Activated T-helper 1 cell treated with anti-CD3 and anti-CD28 coated beads, Interleukin-12 subunit alpha, Interleukin-12 subunit beta, Interleukin-2, Interleukin-4 antibody, amounts not matched to agents 30 ng/mL and 10 ng/mL and 1 ng/mL, durations not matched to agents 14 hours and 24 hours and 36 hours (primary cell): ENCODE measurements around the gene HNRNPA3. TPM values are rescaled to one million over a fixed set of nuclear protein-coding genes. Genes with fewer than 3 reads are reported as not detected.
"Not testable (repeated sequence)": the region's sequence is repeated elsewhere in the genome, so short reads cannot be mapped to it uniquely, and the experiment has no call there.

Experiments
- DNase-seq: peaks from one replicate; pipeline ENCODE4 v3.0.0; 2021; ENCODE audit warnings: low spot score
- H3K27ac Mint-ChIP-seq: one replicate; pipeline ENCODE4 v1.8.0; 2021; ENCODE audit warnings: mild to moderate bottlenecking, mixed read lengths
- H3K27me3 Mint-ChIP-seq: one replicate; pipeline ENCODE4 v1.8.0; 2022; ENCODE audit warnings: mild to moderate bottlenecking, moderate library complexity, mixed read lengths; ENCODE audit not compliant: insufficient read depth
- H3K36me3 Mint-ChIP-seq: one replicate; pipeline ENCODE4 v1.8.0; 2021; ENCODE audit warnings: low read depth, mixed read lengths
- H3K4me1 Mint-ChIP-seq: one replicate; pipeline ENCODE4 v1.8.0; 2021; ENCODE audit warnings: low read depth, mixed read lengths
- H3K4me3 Mint-ChIP-seq: one replicate; pipeline ENCODE4 v1.8.0; 2021; ENCODE audit warnings: mild to moderate bottlenecking, moderate library complexity, mixed read lengths
- H3K9me3 Mint-ChIP-seq: one replicate; pipeline ENCODE4 v1.8.0; 2021; ENCODE audit warnings: mixed read lengths
- intact Hi-C: fragments of 100-400 bp; cut with micrococcal nuclease; formaldehyde crosslinking; loops from one replicate; pipeline ENCODE4 v1.15.1; 2024
- total RNA-seq: library from RNA; stranded (reverse); gene quantifications from 2 replicates; pipeline ENCODE4 v1.2.3, GENCODE V29; 2022

Gene HNRNPA3
- total RNA-seq, 1 donor from 2014 or later: 326 TPM

GRCh38 chr2:177179227-177179626 lies 33.4 kb upstream of the HNRNPA3 start:
- Mint-ChIP-seq H3K9me3 (no peaks in the 10 kb centered on the region), H3K4me1 (no peaks in the 10 kb centered on the region)

GRCh38 chr2:177179671-177180070 lies 32.9 kb upstream of the HNRNPA3 start:
- H3K4me1 Mint-ChIP-seq, H3K36me3 Mint-ChIP-seq, DNase-seq, intact Hi-C loops, H3K9me3 Mint-ChIP-seq, H3K4me3 Mint-ChIP-seq, H3K27ac Mint-ChIP-seq: not testable (repeated sequence)
- peaks cover 16% of the 10 kb centered on the region for H3K27me3 Mint-ChIP-seq

More at GRCh38 chr2:177179227-177179626, 33.4 kb upstream of the HNRNPA3 start:
- no peak overlapping the region for H3K27ac Mint-ChIP-seq
- intact Hi-C loops: no loop called here
- H3K4me3 Mint-ChIP-seq: no peak overlapping the region
- DNase-seq: no peak
- H3K27me3 Mint-ChIP-seq: peaks cover 16% of the 10 kb centered on the region
- no peaks in the 10 kb centered on the region for H3K36me3 Mint-ChIP-seq

GRCh38 chr2:177180269-177181000 lies 32.2 kb upstream of the HNRNPA3 start:
- DNase-seq: no peak
- Mint-ChIP-seq H3K36me3 (no peaks in the 10 kb centered on the region), H3K4me1 (no peaks in the 10 kb centered on the region), H3K27me3 (peaks cover 11% of the 10 kb centered on the region), H3K4me3 (no peak overlapping the region), H3K27ac (no peak overlapping the region), H3K9me3 (no peaks in the 10 kb centered on the region)
- intact Hi-C loops: no loop called here

- Mint-ChIP-seq H3K9me3 (no peaks in the 10 kb centered on the region), H3K27ac (no peak overlapping the region), H3K27me3 (peaks cover 9% of the 10 kb centered on the region), H3K4me3 (no peak overlapping the region), H3K36me3 (no peaks in the 10 kb centered on the region), H3K4me1 (no peaks in the 10 kb centered on the region)
- intact Hi-C loops: no loop called here
- no peak for DNase-seq
Measured at GRCh38 chr2:177183860-177184259, 28.7 kb upstream of the HNRNPA3 start.

- Mint-ChIP-seq H3K4me3 (no peak overlapping the region), H3K36me3 (no peaks in the 10 kb centered on the region), H3K9me3 (no peaks in the 10 kb centered on the region), H3K4me1 (no peaks in the 10 kb centered on the region), H3K27ac (no peak overlapping the region), H3K27me3 (peaks cover 9% of the 10 kb centered on the region)
- DNase-seq: no peak
- intact Hi-C loops: no loop called here
Measured at GRCh38 chr2:177184606-177185005, 28.0 kb upstream of the HNRNPA3 start.

GRCh38 chr2:177186038-177186437 lies 26.6 kb upstream of the HNRNPA3 start:
- H3K4me3 Mint-ChIP-seq, H3K9me3 Mint-ChIP-seq, intact Hi-C loops, DNase-seq, H3K27me3 Mint-ChIP-seq, H3K27ac Mint-ChIP-seq, H3K4me1 Mint-ChIP-seq, H3K36me3 Mint-ChIP-seq: not testable (repeated sequence)

GRCh38 chr2:177187631-177188312 lies 24.8 kb upstream of the HNRNPA3 start:
- DNase-seq: no peak
- no peak overlapping the region for H3K27ac Mint-ChIP-seq
- no peak overlapping the region for H3K4me3 Mint-ChIP-seq
- intact Hi-C loops: no loop called here
- peaks cover 5% of the 10 kb centered on the region for H3K27me3 Mint-ChIP-seq
- H3K36me3 Mint-ChIP-seq: no peaks in the 10 kb centered on the region
- no peaks in the 10 kb centered on the region for H3K4me1 Mint-ChIP-seq
- H3K9me3 Mint-ChIP-seq: no peaks in the 10 kb centered on the region

- Mint-ChIP-seq H3K36me3 (no peaks in the 10 kb centered on the region), H3K4me1 (no peaks in the 10 kb centered on the region), H3K27me3 (no peaks in the 10 kb centered on the region), H3K4me3 (no peak overlapping the region), H3K9me3 (no peaks in the 10 kb centered on the region), H3K27ac (no peak overlapping the region)
- no peak for DNase-seq
- intact Hi-C loops: no loop called here
Measured at GRCh38 chr2:177188482-177189469, 23.8 kb upstream of the HNRNPA3 start.

GRCh38 chr2:177190941-177191340 lies 21.7 kb upstream of the HNRNPA3 start:
- intact Hi-C loops: no loop called here
- no peak overlapping the region for H3K27ac Mint-ChIP-seq
- H3K4me3 Mint-ChIP-seq: no peak overlapping the region
- H3K27me3 Mint-ChIP-seq: no peaks in the 10 kb centered on the region
- H3K4me1 Mint-ChIP-seq: peaks cover 7% of the 10 kb centered on the region
- H3K36me3 Mint-ChIP-seq: no peaks in the 10 kb centered on the region
- no peaks in the 10 kb centered on the region for H3K9me3 Mint-ChIP-seq
- DNase-seq: no peak

GRCh38 chr2:177192788-177193187 lies 19.8 kb upstream of the HNRNPA3 start:
- Mint-ChIP-seq H3K36me3 (no peaks in the 10 kb centered on the region), H3K27ac (no peak overlapping the region), H3K9me3 (no peaks in the 10 kb centered on the region), H3K4me1 (peaks cover 7% of the 10 kb centered on the region), H3K27me3 (no peaks in the 10 kb centered on the region), H3K4me3 (no peak overlapping the region)
- DNase-seq: no peak
- intact Hi-C loops: no loop called here

- H3K27me3 Mint-ChIP-seq: no peaks in the 10 kb centered on the region
- no peak overlapping the region for H3K4me3 Mint-ChIP-seq
- peaks cover 7% of the 10 kb centered on the region for H3K4me1 Mint-ChIP-seq
- H3K36me3 Mint-ChIP-seq: no peaks in the 10 kb centered on the region
- H3K9me3 Mint-ChIP-seq: no peaks in the 10 kb centered on the region
- H3K27ac Mint-ChIP-seq: no peak overlapping the region
- DNase-seq: no peak
- intact Hi-C loops: no loop called here
Measured at GRCh38 chr2:177193240-177193639, 19.4 kb upstream of the HNRNPA3 start.

- Mint-ChIP-seq H3K27me3 (no peaks in the 10 kb centered on the region), H3K36me3 (no peaks in the 10 kb centered on the region), H3K9me3 (no peaks in the 10 kb centered on the region), H3K4me3 (no peak overlapping the region), H3K27ac (no peak overlapping the region), H3K4me1 (peaks cover 7% of the 10 kb centered on the region)
- intact Hi-C loops: no loop called here
- DNase-seq: no peak
Measured at GRCh38 chr2:177195194-177195593, 17.4 kb upstream of the HNRNPA3 start.

- H3K4me3 Mint-ChIP-seq: not testable (repeated sequence)
Measured at GRCh38 chr2:177200419-177200818, 12.2 kb upstream of the HNRNPA3 start.

More at GRCh38 chr2:177200419-177200818, 12.2 kb upstream of the HNRNPA3 start:
- H3K27me3 Mint-ChIP-seq, H3K9me3 Mint-ChIP-seq, H3K36me3 Mint-ChIP-seq, H3K27ac Mint-ChIP-seq, H3K4me1 Mint-ChIP-seq, DNase-seq, intact Hi-C loops: not testable (repeated sequence)
